ENCODE results near the gene PEX11G.

PEX11G gene

GRCh38 chr19:7521551-7522071 lies 32.8 kb upstream of the PEX11G start:
- no peak for DNase-seq (ENCODE audit: low spot score)

- no peak for DNase-seq (ENCODE audit: low spot score)
Observed at GRCh38 chr19:7520131-7521051, 31.6 kb upstream of the PEX11G start.

GRCh38 chr19:7519361-7520130 lies 30.7 kb upstream of the PEX11G start:
- DNase-seq (ENCODE audit: low spot score): no peak

- DNase-seq (ENCODE audit: low spot score): no peak
Observed at GRCh38 chr19:7516878-7517277, 28.0 kb upstream of the PEX11G start.

- no peak for DNase-seq (ENCODE audit: low spot score)
Observed at GRCh38 chr19:7516333-7516732, 27.5 kb upstream of the PEX11G start.

- peak; percentile 87 for DNase-seq (ENCODE audit: low spot score)
Observed at GRCh38 chr19:7515645-7516151, 26.9 kb upstream of the PEX11G start, which contains the start of gene ZNF358. TSS of gene ZNF358 (plus strand) at chr19:7516103. CDS start at chr19:7519243, 3,140 bp downstream.

- DNase-seq (ENCODE audit: low spot score): no peak
Observed at GRCh38 chr19:7515110-7515644, 26.3 kb upstream of the PEX11G start.

- no peak for DNase-seq (ENCODE audit: low spot score)
Observed at GRCh38 chr19:7513809-7514642, 25.2 kb upstream of the PEX11G start.

- no peak for DNase-seq (ENCODE audit: low spot score)
Observed at GRCh38 chr19:7512400-7512851, 23.6 kb upstream of the PEX11G start.

- DNase-seq (ENCODE audit: low spot score): no peak
Observed at GRCh38 chr19:7509625-7510024, 20.8 kb upstream of the PEX11G start.

- DNase-seq (ENCODE audit: low spot score): no peak
Observed at GRCh38 chr19:7507884-7508283, 19.0 kb upstream of the PEX11G start.

- no peak for DNase-seq (ENCODE audit: low spot score)
Observed at GRCh38 chr19:7506385-7507328, 17.8 kb upstream of the PEX11G start.

GRCh38 chr19:7505682-7506384 lies 17.0 kb upstream of the PEX11G start:
- no peak for DNase-seq (ENCODE audit: low spot score)

- no peak for DNase-seq (ENCODE audit: low spot score)
Observed at GRCh38 chr19:7505288-7505681, 16.4 kb upstream of the PEX11G start.

- DNase-seq (ENCODE audit: low spot score): no peak
Observed at GRCh38 chr19:7504684-7505083, 15.8 kb upstream of the PEX11G start.

- no peak for DNase-seq (ENCODE audit: low spot score)
Observed at GRCh38 chr19:7502552-7502951, 13.7 kb upstream of the PEX11G start.

- DNase-seq (ENCODE audit: low spot score): peak; percentile 85
Observed at GRCh38 chr19:7500811-7501450, 12.1 kb upstream of the PEX11G start.

- DNase-seq (ENCODE audit: low spot score): no peak
Observed at GRCh38 chr19:7497292-7497691, 8.5 kb upstream of the PEX11G start.
